Superior temporal gyrus (tissue), 1 donor: ENCODE measurements around the gene RAI14.
"Not testable (repeated sequence)": the region's sequence is repeated elsewhere in the genome, so short reads cannot be mapped to it uniquely, and the experiment has no call there.

ENCODE experiments used
- DNase-seq: peaks from one replicate; pipeline ENCODE4 v3.0.0-alpha.2; 2016; ENCODE audit errors: extremely low spot score

Gene RAI14

DNA sequence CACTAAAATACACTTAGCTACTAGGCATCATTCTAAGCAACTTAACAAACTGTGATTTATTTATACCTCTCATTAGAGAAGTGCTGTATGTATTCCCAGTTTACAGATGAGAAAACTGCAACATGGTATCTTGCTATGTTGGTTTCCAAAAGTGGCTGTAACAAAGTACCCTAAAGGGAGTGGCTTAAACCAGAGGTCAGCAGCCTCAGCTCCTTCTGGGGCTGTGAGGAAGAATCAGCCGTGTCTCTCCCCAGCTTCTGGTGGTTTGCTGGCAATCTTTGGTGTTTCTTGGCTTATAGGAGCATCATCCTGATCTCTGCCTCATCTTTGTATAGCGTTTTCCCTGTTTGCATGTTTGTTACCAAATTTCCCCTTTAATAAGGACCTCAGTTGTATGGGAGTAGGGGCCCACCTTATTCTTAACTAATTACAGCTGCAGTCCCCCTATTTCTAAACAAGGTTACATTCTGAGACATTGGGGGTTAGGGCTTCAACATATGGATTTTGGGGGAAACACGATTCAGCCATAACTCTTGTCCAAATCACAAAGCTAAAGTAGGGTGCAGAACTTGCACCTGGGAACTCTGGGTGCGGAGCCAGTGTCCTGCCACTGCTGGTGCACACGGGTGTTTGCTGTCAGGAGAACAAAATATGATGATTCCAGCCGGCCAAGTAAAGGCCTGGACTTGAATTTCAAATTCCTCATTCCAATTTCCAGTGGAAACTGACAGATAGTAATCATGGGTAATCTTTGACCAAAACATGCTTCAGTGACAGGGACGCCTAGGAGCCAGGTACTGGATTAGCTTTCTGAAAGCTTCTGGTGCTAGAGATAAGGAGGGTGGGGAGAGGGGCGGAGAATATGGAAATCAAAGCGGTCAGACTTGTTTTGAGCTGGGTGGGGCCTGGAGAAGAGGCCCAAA, 43.3 kb downstream of the RAI14 start:
- DNase-seq = no peak

DNA sequence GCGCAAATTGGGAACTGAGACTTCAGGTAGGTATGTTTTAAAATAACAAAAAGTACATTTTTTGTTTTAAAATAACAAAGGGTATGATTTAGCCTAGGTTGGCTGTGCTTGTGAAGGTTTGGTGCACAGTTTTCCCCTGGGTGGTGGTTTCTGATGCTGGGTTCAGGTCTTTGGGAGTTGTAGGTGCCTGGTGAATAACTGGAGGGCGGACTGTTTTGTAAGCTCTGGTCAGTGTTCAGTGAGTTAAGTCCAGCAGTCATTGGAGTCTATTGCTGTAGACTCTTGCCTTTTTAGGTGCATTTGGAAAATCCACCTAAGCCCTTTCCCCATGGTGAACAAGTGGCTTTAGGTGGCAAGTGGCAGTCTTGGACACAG, 43.9 kb downstream of the RAI14 start:
- DNase-seq = no peak

DNA sequence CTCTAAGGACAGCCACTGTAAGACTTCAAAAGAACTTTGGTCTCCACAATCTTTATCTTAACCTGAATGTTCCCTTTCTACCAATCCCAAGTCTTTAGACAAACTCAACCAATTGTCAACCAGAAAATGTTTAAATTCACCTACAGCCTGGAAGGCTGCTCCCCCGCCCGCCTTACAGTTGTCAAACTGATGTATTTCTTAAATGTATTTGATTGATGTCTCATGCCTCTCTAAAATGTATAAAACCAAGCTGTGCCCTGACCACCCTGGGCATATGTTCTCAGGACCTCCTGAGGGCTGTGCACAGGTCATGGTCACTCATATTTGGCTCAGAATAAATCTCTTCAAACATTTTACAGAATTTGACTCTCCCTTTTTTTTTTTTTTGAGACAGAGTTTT, 45.3 kb downstream of the RAI14 start:
- DNase-seq = not testable (repeated sequence)

- DNase-seq = no peak
Observed at GRCh38 chr5:34703767-34704713, 47.9 kb downstream of the RAI14 start.

GRCh38 chr5:34706084-34706483, 50.0 kb downstream of the RAI14 start:
- no peak for DNase-seq

DNA sequence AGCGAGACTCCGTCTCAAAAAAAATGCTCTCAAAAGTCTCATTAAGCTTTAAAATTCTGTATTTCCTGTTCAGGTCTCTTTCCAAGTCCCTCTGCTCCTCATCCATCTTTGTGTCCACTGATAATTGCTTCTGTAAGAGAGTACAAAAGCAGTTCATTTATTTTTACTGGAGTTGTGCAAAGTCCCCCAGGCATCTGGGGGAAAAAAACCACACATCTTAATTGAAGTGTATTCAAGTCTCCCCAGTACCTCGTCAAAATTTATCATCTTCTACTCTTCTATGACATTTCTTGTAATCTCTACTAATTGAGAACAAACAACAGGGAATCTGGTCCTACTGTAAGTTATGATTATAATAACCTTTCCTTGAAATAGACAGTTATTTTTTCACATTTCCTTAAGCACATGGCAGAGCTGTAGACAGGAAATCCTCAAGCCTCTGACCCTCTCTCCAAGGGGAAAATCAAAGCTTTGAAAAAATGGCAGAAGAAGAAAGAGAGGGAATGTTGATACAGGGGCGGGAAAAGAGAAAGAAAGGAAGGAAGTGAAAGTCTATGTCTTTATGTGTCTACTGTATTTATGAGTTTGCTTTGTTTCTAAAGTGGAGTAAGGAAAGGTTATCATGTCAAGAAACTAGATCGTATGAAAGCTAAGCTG, 51.5 kb downstream of the RAI14 start:
- no peak for DNase-seq

- no peak for DNase-seq
Observed at GRCh38 chr5:34708777-34709176, 52.6 kb downstream of the RAI14 start.

GRCh38 chr5:34709861-34710673, 53.9 kb downstream of the RAI14 start:
- DNase-seq = no peak

- DNase-seq = no peak
Observed at GRCh38 chr5:34712565-34712964, 56.4 kb downstream of the RAI14 start.

DNA sequence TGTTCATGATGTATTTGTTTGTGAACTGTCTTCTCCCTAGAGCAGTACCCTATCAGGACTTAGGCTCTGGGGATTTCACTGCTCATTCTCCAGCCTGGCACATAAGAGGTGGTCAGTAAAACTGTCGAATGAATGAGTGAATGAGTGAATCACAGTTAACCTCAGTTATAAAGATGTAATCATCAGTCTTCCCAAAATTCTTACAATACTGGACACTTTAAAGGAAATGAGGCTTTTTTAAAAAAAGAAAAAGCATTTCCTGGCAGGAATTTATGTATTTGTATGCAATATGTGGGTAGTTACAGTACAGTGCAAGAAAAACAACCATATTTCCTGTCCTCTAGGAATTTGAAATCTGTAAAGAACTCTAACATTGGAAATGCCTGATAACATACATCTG, 59.6 kb downstream of the RAI14 start:
- no peak for DNase-seq

DNA sequence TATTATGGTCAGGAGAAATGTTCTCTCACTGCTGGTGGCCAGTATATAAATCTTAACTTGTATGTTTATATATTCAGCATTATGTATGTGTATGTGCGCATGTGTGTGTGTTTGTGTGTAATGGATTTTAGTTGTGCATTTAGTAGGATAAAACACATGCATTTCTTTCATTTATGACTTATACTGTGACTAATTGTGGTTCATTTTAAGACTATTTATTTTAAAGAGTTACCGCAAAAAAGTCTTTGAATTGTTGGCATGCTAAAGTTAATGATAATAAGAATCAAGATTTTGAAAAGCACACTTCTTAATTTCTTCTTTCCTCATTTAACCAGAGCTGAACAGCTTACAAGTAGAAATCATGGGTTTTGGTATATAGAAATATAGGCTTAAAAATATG, 60.9 kb downstream of the RAI14 start:
- DNase-seq = no peak

GRCh38 chr5:34717426-34718327, 61.5 kb downstream of the RAI14 start:
- no peak for DNase-seq

DNA sequence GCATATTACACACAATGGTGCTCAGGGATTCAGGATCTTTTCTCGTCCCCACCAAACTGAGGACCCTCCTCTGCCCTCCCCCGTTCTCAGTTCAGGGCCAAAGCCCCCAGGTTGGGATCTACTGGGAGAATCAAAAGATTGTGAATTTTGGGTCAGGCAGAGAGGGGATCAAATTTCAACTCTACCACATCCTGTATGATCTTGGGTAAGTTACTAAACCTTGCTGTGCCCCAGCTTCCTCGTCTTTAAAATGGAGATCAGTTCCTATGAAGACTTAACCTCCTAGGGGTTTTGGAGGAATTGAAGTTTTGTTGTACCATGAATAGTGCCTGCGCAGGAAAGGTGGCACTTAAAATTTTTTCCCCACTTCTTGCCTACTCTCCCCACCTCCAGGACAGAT, 62.4 kb downstream of the RAI14 start:
- DNase-seq = no peak

DNA sequence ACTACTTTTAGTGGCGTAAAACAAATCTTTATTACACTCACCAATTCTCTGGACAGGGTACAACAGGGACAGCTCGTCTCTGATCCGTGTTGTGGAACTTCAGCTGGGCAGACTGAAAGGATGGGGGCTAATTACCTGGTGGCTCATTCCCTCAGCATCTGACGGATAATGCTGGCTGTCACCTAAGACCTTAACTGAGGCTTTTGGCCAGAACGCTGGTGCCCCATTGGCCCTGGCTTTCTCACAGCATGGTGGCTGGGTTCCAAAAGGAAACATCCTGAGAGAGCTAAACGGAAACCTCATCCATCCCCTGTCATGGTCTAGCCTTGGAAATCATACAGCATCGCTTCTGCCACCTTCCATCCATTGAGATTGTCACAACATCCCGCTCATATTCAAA, 62.9 kb downstream of the RAI14 start:
- no peak for DNase-seq

GRCh38 chr5:34721327-34721726, 65.2 kb downstream of the RAI14 start:
- DNase-seq = no peak

- no peak for DNase-seq
Observed at GRCh38 chr5:34722183-34722582, 66.1 kb downstream of the RAI14 start.

DNA sequence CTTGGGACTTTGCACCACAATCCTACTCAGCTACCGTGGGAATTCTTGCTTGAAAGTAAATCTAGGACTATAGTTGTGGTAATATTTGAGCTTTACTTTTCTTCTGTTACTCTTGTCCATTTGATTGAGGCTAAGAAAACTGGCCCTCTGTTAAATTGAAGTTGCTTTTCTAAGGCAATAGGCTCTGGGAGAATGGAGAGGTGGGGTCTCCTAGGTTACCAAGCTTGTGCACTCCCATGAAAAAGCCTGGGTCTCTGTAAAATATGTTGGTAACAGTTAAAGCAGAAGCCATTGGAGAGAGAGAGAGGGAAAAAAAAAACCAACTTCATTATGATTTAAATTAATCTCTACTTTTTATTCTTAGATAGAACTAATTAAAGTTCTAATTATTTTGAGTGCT, 68.6 kb downstream of the RAI14 start:
- DNase-seq = no peak

- DNase-seq = not testable (repeated sequence)
Observed at GRCh38 chr5:34727166-34727749, 71.1 kb downstream of the RAI14 start.

DNA sequence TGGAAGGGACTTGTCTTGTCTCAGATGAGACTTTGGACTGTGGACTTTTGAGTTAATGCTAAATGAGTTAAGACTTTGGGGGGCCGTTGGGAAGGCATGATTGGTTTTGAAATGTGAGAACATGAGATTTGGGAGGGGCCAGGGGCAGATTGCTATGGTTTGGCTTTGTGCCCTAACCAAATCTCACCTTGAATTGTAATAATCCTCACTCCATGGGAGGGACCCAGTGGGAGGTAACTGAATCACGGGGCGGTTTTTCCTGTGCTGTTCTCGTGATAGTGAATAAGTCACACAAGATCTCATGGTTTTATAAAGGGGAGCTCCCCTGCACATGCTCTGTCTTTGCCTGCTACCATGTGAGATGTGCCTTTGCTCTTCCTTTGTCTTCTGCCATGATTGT, 72.1 kb downstream of the RAI14 start:
- no peak for DNase-seq
